Measurements from ENCODE around the gene NCKAP5.

DNA sequence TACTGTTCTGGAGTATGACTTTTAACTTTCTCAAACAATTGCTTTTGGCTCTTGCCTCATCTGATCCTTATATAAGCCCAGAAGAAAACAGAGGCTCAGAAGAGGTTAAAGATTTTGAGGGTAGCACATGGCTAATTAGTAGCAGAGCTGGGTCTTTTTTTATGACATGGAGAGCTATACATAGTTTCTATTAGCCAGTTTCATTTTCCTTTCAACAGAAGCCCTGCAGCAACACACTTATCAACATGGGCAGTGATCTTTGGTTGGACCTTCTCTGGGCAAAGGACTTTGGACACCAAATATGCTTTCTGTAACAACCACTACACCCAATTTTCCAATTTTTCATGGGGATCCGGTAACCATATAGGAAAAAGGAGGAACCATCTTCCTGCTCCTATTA lies 64.9 kb downstream of the NCKAP5 start:
- TF ChIP-seq CTCF (IDR thresholded peaks at IDR 0.05) (no peak), POLR2A (IDR thresholded peaks at IDR 0.05) (no peak)
